Fibroblast of pulmonary artery (primary cell): ENCODE data around the gene RNF214.

Experiments used
- DNase-seq: peaks from one replicate; pipeline ENCODE4 v3.0.0-alpha.2; 2010; ENCODE audit warnings: low read depth
- H3K4me3 ChIP-seq: replicated peaks from 2 replicates; pipeline ENCODE4 v1.5.1; 2011; ENCODE audit warnings: low read depth, mild to moderate bottlenecking, control low read depth, low read length, moderate library complexity
- CTCF ChIP-seq: IDR thresholded peaks from 2 replicates; pipeline ENCODE4 v1.5.1; 2011; ENCODE audit warnings: mild to moderate bottlenecking, control low read depth, low read length, inconsistent platforms; ENCODE audit errors: missing control alignments

RNF214 gene

GRCh38 chr11:117335399-117335798, 102.9 kb downstream of the RNF214 start:
- no peak for DNase-seq
- H3K4me3 ChIP-seq, result no peak overlapping the region
- TF ChIP-seq CTCF, result no peak
